Neutrophil (primary cell): ENCODE results near the gene GHRHR.

Experiments
- H3K27ac ChIP-seq: fragments of 200-600 bp; sonication (generic); 2 replicates; pipeline ENCODE4 v1.5.1; 2016; ENCODE audit warnings: mild to moderate bottlenecking, moderate library complexity
- H3K27me3 ChIP-seq: fragments of 200-600 bp; sonication (generic); 2 replicates; pipeline ENCODE4 v1.6.0; 2016; ENCODE audit warnings: mild to moderate bottlenecking
- H3K36me3 ChIP-seq: fragments of 200-600 bp; sonication (generic); 2 replicates; pipeline ENCODE4 v1.5.1; 2017
- H3K4me1 ChIP-seq, 2 experiments: fragments of 200-600 bp in 1 of 2; sonication (generic) in 1 of 2; 1 replicate in 1 of 2; 2 replicates in 1 of 2; pipeline versions ENCODE4 v1.5.1 to v1.6.1; 2013 to 2016; ENCODE audit warnings: low read depth in 1 of 2, low read length in 1 of 2, mild to moderate bottlenecking in 1 of 2, moderate library complexity in 1 of 2; ENCODE audit not compliant: control insufficient read depth in 1 of 2, insufficient read depth in 1 of 2
- H3K4me3 ChIP-seq, 2 experiments: fragments of 200-600 bp in 1 of 2; sonication (generic) in 1 of 2; 1 replicate in 1 of 2; 2 replicates in 1 of 2; pipeline ENCODE4 v1.5.1; 2013 to 2016; ENCODE audit warnings: low read depth in 1 of 2, low read length in 1 of 2, mild to moderate bottlenecking in 1 of 2, moderate library complexity in 1 of 2
- H3K9me3 ChIP-seq: fragments of 200-600 bp; sonication (generic); 2 replicates; pipeline ENCODE4 v1.5.1; 2016
- CTCF ChIP-seq: fragments of 200-600 bp; sonication (generic); IDR thresholded peaks from 2 replicates; pipeline ENCODE4 v1.5.1; 2016; ENCODE audit warnings: antibody characterized with exemption

Gene GHRHR

GRCh38 chr7:30992414-30992813 lies 28.7 kb downstream of the GHRHR start:
- H3K4me1 ChIP-seq, result no peaks in the 10 kb centered on the region
- no peak overlapping the region for H3K4me3 ChIP-seq
- H3K27ac ChIP-seq, result no peak overlapping the region
- H3K36me3 ChIP-seq, result no peaks in the 10 kb centered on the region
- TF ChIP-seq CTCF, result no peak
- no peaks in the 10 kb centered on the region for H3K9me3 ChIP-seq
- peaks cover 6% of the 10 kb centered on the region for H3K27me3 ChIP-seq

- no peak overlapping the region for H3K4me3 ChIP-seq
- TF ChIP-seq CTCF, result no peak
- no peaks in the 10 kb centered on the region for H3K9me3 ChIP-seq
- no peak overlapping the region for H3K27ac ChIP-seq
- H3K27me3 ChIP-seq, result no peaks in the 10 kb centered on the region
- H3K4me1 ChIP-seq, result no peaks in the 10 kb centered on the region
- no peaks in the 10 kb centered on the region for H3K36me3 ChIP-seq
These were observed 30.7 kb downstream of the GHRHR start for GRCh38 chr7:30994206-30995100.

- no peaks in the 10 kb centered on the region for H3K36me3 ChIP-seq
- TF ChIP-seq CTCF, result no peak
- H3K4me3 ChIP-seq, result no peak overlapping the region
- no peaks in the 10 kb centered on the region for H3K9me3 ChIP-seq
- H3K27me3 ChIP-seq, result no peaks in the 10 kb centered on the region
- no peak overlapping the region for H3K27ac ChIP-seq
- H3K4me1 ChIP-seq, result peaks cover 2 to 6% of the 10 kb centered on the region in 2 experiments
These were observed 31.8 kb downstream of the GHRHR start for GRCh38 chr7:30995536-30995935.

GRCh38 chr7:30996256-30996655 lies 32.5 kb downstream of the GHRHR start:
- TF ChIP-seq CTCF, result no peak
- no peaks in the 10 kb centered on the region for H3K9me3 ChIP-seq
- peaks cover 2 to 6% of the 10 kb centered on the region in 2 experiments for H3K4me1 ChIP-seq
- H3K27me3 ChIP-seq, result no peaks in the 10 kb centered on the region
- H3K36me3 ChIP-seq, result no peaks in the 10 kb centered on the region
- no peak overlapping the region for H3K4me3 ChIP-seq
- H3K27ac ChIP-seq, result no peak overlapping the region

GRCh38 chr7:30996883-30997282 lies 33.1 kb downstream of the GHRHR start:
- no peak for TF ChIP-seq CTCF
- Histone ChIP-seq H3K27ac (no peak overlapping the region), H3K27me3 (no peaks in the 10 kb centered on the region), H3K4me1 (peaks cover 2 to 6% of the 10 kb centered on the region in 2 experiments), H3K36me3 (no peaks in the 10 kb centered on the region), H3K4me3 (no peak overlapping the region), H3K9me3 (no peaks in the 10 kb centered on the region)
